BLaER1 (cell line): ENCODE measurements around the gene UTS2R.
A peak's percentile ranks its signal among the peaks of the same experiment; 100 is the strongest.

ENCODE experiments used
- H3K27ac ChIP-seq: shearing (Covaris generic); formaldehyde crosslinking; 2 replicates; pipeline ENCODE4 v1.8.1; 2022
- H3K27me3 ChIP-seq: shearing (Covaris generic); formaldehyde crosslinking; 2 replicates; pipeline ENCODE4 v1.8.1; 2022
- H3K36me3 ChIP-seq: shearing (Covaris generic); formaldehyde crosslinking; 2 replicates; pipeline ENCODE4 v1.8.1; 2022
- H3K4me1 ChIP-seq: shearing (Covaris generic); formaldehyde crosslinking; 2 replicates; pipeline ENCODE4 v1.8.1; 2022
- H3K4me2 ChIP-seq: shearing (Covaris generic); formaldehyde crosslinking; 2 replicates; pipeline ENCODE4 v1.8.1; 2022
- H3K4me3 ChIP-seq: shearing (Covaris generic); formaldehyde crosslinking; 2 replicates; pipeline ENCODE4 v1.8.1; 2022
- H3K9ac ChIP-seq: shearing (Covaris generic); formaldehyde crosslinking; 2 replicates; pipeline ENCODE4 v1.8.1; 2022
- H3K9me3 ChIP-seq: shearing (Covaris generic); formaldehyde crosslinking; 2 replicates; pipeline ENCODE4 v1.8.1; 2022
- H4K20me1 ChIP-seq: shearing (Covaris generic); formaldehyde crosslinking; 2 replicates; pipeline ENCODE4 v1.8.1; 2022
- Cebpa-rat ChIP-seq: shearing (Covaris generic); IDR thresholded peaks from 2 replicates; pipeline ENCODE4 v1.8.1; 2022

The UTS2R gene

GRCh38 chr17:82371333-82372248 is at the start of gene UTS2R:
Gene UTS2R, plus strand, starts transcription at chr17:82371765. Its CDS starts 2,560 bp downstream, at chr17:82374325.
- Histone ChIP-seq H3K36me3 (no peaks in the 10 kb centered on the region), H3K27ac (0 out of 2 replicates have a peak within 1 kb of the TSS, but pooled peaks have one; percentile 36), H3K4me1 (peaks cover 52% of the 10 kb centered on the region), H3K4me2 (peak within 1 kb of the TSS; percentile 80), H3K9ac (no peak within 1 kb of the TSS), H3K9me3 (no peaks in the 10 kb centered on the region), H3K4me3 (peak within 1 kb of the TSS; percentile 54), H3K27me3 (peaks cover 65% of the 10 kb centered on the region), H4K20me1 (peaks cover 23% of the 10 kb centered on the region)
- no peak for TF ChIP-seq Cebpa-rat

GRCh38 chr17:82321947-82322466 is 49.6 kb upstream of the UTS2R start:
- no peaks in the 10 kb centered on the region for H3K36me3 ChIP-seq
- H3K4me3 ChIP-seq, result no peak overlapping the region
- no peak overlapping the region for H3K27ac ChIP-seq
- peaks cover 8% of the 10 kb centered on the region; the same call in 1 of the 2 replicates for H4K20me1 ChIP-seq
- peaks cover 47% of the 10 kb centered on the region for H3K27me3 ChIP-seq
- no peak overlapping the region for H3K9ac ChIP-seq
- peak overlapping the region; percentile 12; the same call in 1 of the 2 replicates for H3K4me2 ChIP-seq
- TF ChIP-seq Cebpa-rat, result no peak
- H3K9me3 ChIP-seq, result peaks cover 14% of the 10 kb centered on the region; the same call in 1 of the 2 replicates
- peaks cover 50% of the 10 kb centered on the region for H3K4me1 ChIP-seq

GRCh38 chr17:82322526-82323453 is 48.8 kb upstream of the UTS2R start:
- peaks cover 41% of the 10 kb centered on the region for H3K27me3 ChIP-seq
- peaks cover 8% of the 10 kb centered on the region; the same call in 1 of the 2 replicates for H4K20me1 ChIP-seq
- no peak overlapping the region for H3K9ac ChIP-seq
- H3K27ac ChIP-seq, result no peak overlapping the region
- peak overlapping the region; percentile 12; the same call in 1 of the 2 replicates for H3K4me2 ChIP-seq
- peaks cover 14% of the 10 kb centered on the region; the same call in 1 of the 2 replicates for H3K9me3 ChIP-seq
- no peak for TF ChIP-seq Cebpa-rat
- H3K36me3 ChIP-seq, result no peaks in the 10 kb centered on the region
- H3K4me3 ChIP-seq, result no peak overlapping the region
- peaks cover 42% of the 10 kb centered on the region for H3K4me1 ChIP-seq

GRCh38 chr17:82323514-82324234 is 47.9 kb upstream of the UTS2R start:
- Histone ChIP-seq H3K4me2 (peak overlapping the region; percentile 59), H3K27ac (no peak overlapping the region), H3K36me3 (no peaks in the 10 kb centered on the region), H3K9me3 (peaks cover 8% of the 10 kb centered on the region; the same call in 1 of the 2 replicates), H3K9ac (no peak overlapping the region), H3K4me3 (no peak overlapping the region), H3K27me3 (peaks cover 41% of the 10 kb centered on the region), H3K4me1 (peaks cover 50% of the 10 kb centered on the region), H4K20me1 (peaks cover 8% of the 10 kb centered on the region; the same call in 1 of the 2 replicates)
- no peak for TF ChIP-seq Cebpa-rat

GRCh38 chr17:82324566-82325285 is 46.8 kb upstream of the UTS2R start:
- H3K4me2 ChIP-seq, result peak overlapping the region; percentile 66
- no peak overlapping the region for H3K9ac ChIP-seq
- no peak overlapping the region for H3K4me3 ChIP-seq
- peaks cover 60% of the 10 kb centered on the region for H3K4me1 ChIP-seq
- TF ChIP-seq Cebpa-rat, result no peak
- peaks cover 14% of the 10 kb centered on the region; the same call in 1 of the 2 replicates for H4K20me1 ChIP-seq
- H3K9me3 ChIP-seq, result no peaks in the 10 kb centered on the region
- H3K27ac ChIP-seq, result no peak overlapping the region
- peaks cover 41% of the 10 kb centered on the region for H3K27me3 ChIP-seq
- no peaks in the 10 kb centered on the region for H3K36me3 ChIP-seq

- TF ChIP-seq Cebpa-rat, result no peak
- Histone ChIP-seq H3K4me1 (peaks cover 68% of the 10 kb centered on the region), H3K36me3 (no peaks in the 10 kb centered on the region), H3K4me3 (no peak overlapping the region), H3K4me2 (peak overlapping the region; percentile 66), H3K9ac (no peak overlapping the region), H3K27me3 (peaks cover 46% of the 10 kb centered on the region), H3K9me3 (no peaks in the 10 kb centered on the region), H3K27ac (no peak overlapping the region), H4K20me1 (peaks cover 15% of the 10 kb centered on the region)
Measured at GRCh38 chr17:82325286-82326180, 46.0 kb upstream of the UTS2R start.

- Histone ChIP-seq H3K4me2 (0 out of 2 replicates have a peak overlapping the region, but pooled peaks have one; percentile 2), H3K27ac (no peak overlapping the region), H3K9me3 (no peaks in the 10 kb centered on the region), H3K27me3 (peaks cover 46% of the 10 kb centered on the region), H3K4me3 (no peak overlapping the region), H4K20me1 (peaks cover 20% of the 10 kb centered on the region), H3K9ac (no peak overlapping the region), H3K36me3 (no peaks in the 10 kb centered on the region), H3K4me1 (peaks cover 77% of the 10 kb centered on the region)
- TF ChIP-seq Cebpa-rat, result no peak
Measured at GRCh38 chr17:82327289-82327688, 44.3 kb upstream of the UTS2R start.
